GM18517 (cell line): ENCODE measurements around the gene ALLC.
"Not testable (repeated sequence)": the region's sequence is repeated elsewhere in the genome, so short reads cannot be mapped to it uniquely, and the experiment has no call there.

ENCODE experiments used
- ATAC-seq: cut with Tn5 transposase; IDR thresholded peaks from one replicate; pipeline ENCODE4 v1.9.1; 2021; ENCODE audit warnings: mild to moderate bottlenecking, moderate library complexity; ENCODE audit not compliant: unreplicated experiment

ALLC gene

DNA sequence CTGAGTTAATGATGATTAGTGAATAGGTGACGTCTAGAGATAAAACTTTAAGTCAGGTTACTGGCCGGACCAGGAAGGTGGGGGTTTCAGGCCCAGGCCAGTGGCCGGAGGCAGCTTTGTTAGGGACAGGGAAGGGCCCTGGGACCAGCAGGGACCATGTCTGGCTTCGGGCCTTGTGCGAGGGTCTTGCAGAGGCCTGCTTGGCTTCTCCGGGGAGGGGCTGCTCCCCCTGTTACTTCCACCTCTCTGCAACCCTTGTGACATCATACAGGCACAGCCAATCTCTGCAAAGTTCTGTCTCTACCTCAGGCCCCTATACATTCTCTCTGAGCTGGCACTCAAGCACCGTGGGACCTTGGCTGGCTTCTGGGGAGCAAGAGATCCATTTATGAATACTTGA is at the start of gene ALLC:
Gene ALLC, plus strand, starts transcription at position 320 of the 400 bp plus-strand sequence. CDS start 12,958 bp downstream, outside the sequence.
- ATAC-seq: no peak

GRCh38 chr2:3608373-3609278 is 49.4 kb upstream of the ALLC start:
- no peak for ATAC-seq

DNA sequence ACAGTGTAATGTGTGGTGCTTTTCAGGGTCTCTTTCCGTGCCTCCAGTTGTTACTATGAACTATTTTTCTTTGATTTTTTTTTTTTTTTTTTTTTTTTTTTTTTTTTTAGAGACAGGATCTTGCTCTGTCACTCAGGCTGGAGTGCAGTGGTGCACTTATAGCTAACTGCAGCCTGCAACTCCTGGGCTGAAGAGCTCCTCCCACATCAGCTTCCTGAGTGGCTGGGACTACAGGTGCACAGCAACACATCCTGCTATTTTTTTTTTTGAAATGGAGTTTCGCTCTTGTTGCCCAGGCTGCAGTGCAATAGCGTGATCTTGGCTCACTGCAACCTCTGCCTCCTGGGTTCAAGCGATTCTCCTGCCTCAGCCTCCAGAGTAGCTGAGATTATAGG is 48.7 kb upstream of the ALLC start:
- ATAC-seq: not testable (repeated sequence)

- ATAC-seq: no peak
Observed at GRCh38 chr2:3610415-3610814, 47.6 kb upstream of the ALLC start.

DNA sequence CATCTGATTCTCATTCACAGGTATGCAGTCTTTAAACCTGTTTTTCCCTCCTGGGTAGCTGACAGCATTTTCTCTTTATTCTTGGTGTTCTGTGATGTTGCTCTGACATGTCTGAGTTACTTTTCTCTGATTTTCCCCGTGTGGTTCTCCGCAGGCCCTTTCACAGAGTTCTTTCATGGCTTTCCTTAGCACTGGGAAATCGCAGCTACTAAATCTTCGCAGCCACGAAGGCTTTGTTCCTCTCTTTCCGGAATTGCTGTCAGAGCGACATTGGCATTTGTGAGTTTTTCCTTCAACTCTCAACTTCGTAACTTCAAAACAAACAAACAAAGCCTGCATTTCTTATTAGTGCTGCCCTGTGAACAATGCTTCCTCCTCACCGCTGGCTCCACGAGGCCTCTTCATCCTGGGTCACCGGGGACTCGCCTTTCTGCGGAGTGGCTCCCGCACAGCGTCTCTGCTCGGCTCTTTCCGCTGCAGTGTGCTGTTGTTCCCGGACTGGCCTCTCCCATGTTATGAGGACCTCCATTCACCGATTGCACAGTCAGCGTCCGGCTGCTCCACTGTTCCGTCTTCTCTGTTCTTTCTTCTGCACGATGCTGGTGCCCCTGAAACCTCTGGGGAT is 47.0 kb upstream of the ALLC start:
- no peak for ATAC-seq

GRCh38 chr2:3611589-3611988 is 46.4 kb upstream of the ALLC start:
- no peak for ATAC-seq

DNA sequence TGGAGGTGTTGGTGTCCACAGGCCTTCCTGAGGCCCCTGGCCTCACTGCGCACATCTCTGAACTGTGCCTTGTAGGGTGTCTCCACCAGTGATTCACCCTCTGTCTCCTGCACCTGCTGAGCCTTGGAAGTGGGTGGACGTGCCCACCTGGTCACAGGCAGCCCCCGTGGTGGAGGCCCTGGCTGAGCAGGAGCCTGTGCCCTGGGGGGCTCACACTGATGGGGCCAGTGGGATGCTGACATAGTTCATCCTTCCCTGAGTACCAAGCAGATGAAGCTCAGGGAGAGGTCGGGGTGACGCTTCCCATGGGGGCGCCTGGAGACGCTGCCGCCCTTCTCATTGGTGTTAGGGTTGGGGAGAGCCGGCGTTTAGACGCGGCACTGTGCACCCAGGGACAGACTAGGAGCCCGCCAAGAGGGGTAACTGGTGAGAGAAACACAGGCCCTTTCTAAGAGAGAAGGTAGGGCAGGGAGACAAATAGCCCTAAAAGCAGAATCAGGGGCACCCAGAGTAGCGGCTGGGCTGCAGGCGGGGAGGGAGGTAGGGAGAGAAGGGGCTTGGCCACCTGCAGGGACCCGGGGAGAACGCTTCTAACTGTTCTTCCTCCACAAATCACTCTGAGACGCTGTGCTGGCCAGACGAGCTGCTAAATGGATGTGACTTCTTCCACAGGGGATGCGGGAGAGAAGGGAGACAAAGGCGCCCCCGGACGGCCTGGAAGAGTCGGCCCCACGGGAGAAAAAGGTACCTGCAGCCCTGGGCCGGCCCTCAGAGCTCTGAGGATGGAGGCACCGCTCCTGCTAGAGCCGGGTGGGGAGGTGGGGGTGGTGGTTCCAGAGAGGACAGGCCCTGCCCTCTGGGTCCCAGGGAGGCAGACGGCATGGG is 45.1 kb upstream of the ALLC start:
- no peak for ATAC-seq

DNA sequence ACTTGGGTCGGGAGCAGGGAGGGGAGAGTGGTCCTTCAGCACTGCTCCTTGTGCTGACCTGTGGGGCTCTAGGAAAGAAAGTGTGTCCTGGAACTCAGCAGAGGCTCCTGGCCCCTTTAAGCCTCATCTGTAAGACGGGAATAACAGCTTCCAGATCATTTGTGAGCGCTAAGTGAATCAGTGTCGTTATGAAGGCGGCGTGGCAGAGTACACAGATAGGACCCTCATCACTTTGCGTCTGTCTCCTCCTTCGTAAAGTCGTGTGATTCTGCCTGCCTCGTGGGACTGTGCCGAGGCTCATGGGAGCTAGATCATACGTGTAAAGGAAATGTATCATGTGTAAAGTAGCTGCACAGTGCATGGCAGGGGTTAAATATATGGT is 44.5 kb upstream of the ALLC start:
- ATAC-seq: no peak

DNA sequence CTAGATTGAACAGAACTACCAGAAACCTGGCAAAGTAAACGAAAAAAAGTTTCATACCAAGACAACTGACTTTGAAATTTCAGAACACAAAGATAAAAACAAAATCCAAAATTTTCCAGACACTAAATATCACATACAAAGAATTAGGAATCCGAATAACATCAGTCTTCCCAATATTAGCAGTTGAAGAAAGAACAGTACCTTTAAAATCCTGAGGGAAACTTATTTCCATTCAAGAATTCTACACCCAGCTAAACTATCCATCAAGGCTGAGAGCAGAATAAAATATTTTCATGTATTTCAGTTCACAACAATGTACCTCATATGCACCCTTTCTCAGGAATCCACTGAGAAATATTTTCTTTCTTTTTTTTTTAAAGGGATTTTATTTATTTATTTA is 43.3 kb upstream of the ALLC start:
- not testable (repeated sequence) for ATAC-seq

DNA sequence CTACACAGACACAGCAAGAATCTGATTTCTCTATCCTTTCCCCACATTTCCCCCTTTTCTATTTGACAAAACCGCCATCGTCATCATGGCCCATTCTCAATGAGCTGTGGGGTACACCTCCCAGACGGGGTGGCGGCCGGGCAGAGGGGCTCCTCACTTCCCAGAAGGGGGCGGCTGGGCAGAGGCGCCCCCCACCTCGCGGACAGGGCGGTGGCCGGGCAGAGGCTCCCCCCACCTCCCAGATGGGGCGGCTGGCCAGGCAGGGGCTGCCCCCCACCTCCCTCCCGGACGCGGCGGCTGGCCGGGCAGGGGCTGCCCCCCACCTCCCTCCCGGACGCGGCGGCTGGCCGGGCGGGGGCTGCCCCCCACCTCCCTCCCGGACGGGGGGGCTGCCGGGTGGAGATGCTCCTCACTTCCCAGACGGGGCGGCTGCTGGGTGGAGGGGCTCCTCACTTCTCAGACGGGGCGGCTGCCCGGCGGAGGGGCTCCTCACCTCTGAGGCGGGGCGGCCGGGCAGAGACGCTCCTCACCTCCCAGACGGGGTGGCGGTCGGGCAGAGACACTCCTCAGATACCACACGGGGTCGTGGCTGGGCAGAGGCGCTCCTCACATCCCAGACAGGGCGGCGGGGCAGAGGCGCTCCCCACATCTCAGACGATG is 42.3 kb upstream of the ALLC start:
- ATAC-seq: not testable (repeated sequence)

DNA sequence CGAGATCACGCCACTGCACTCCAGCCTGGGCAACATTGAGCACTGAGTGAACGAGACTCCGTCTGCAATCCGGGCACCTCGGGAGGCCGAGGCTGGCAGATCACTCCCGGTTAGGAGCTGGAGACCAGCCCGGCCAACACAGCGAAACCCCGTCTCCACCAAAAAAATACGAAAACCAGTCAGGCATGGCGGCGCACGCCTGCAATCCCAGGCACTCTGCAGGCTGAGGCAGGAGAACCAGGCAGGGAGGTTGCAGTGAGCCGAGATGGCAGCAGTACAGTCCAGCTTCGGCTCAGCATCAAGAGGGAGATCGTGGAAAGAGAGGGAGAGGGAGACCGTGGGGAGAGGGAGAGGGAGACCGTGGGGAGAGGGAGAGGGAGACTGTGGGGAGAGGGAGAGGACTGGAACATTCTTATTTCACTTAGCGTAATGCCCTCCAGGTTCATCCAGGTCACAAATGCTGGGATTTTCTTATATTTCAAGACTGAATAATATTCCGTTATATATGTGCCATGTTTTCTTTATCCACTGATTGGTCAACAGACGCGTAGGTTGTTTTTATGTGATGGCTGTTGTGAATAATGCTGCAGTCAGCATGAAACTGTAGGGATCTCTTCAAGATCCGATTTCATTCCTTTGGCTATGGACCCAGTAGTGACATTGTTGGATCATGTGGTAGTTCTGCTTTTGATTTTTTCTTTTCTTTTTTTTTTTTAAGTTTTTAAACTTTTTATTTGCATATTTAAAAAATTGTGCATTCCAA is 41.4 kb upstream of the ALLC start:
- ATAC-seq: not testable (repeated sequence)

GRCh38 chr2:3617198-3617890 is 40.7 kb upstream of the ALLC start:
- ATAC-seq: no peak

GRCh38 chr2:3618367-3618766 is 39.6 kb upstream of the ALLC start:
- no peak for ATAC-seq

DNA sequence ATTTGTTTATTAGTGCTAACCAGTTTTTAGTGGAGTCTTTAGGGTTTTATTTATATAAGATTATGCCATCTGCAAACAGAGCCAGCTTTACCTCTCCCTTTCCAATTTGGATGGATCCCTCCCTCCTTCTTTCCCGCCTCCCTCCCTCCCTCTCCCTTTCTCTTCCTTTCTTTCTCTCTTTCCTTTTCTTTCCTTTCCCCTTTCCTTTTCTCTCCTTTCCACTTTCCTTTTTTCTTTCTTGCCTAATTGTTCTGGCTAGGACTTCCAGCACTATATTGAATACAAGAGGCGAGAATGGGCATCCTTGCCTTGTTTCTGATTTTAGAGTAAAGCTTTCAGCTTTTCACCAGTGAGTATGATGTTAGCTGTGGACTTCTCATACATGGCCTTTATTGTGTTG is 39.0 kb upstream of the ALLC start:
- no peak for ATAC-seq

GRCh38 chr2:3619661-3620060 is 38.3 kb upstream of the ALLC start:
- not testable (repeated sequence) for ATAC-seq

- no peak for ATAC-seq
Observed at GRCh38 chr2:3620834-3621233, 37.2 kb upstream of the ALLC start.

- no peak for ATAC-seq
Observed at GRCh38 chr2:3622967-3623366, 35.0 kb upstream of the ALLC start.

DNA sequence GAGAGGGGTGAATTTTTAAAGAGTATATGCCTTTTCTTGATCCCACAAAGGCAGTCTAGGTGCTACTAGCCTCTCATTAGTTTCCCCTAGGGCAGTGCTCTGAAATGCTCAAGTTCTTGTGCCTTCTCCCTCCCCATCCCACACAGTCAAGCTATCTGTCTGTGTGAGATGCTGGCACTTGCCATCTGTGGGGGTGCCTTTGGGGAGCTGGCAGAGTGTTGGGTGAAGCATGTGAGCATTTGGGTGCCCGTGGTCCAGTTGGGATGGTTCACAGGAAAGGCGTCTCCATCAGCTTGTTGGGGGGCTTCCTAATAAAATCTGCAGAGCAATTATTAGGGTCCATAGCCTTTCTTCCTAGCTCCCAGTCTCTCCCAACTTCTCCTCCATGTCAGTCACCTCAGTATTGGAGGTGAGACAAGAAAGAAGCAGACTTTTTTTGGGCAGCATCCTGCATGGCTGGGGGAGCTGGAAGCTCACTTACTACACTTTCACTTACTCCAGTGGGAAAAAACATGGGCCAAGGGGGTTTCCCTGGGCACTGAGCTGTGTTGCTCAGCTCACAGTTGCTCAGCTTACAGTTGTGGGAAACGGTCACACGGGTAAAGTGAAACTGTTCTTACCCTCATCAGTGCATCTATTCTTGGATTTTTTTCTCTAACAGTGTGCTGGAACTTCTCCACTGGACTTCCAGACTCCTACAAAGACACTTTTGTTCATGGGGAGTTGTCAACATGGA is 33.8 kb upstream of the ALLC start:
- ATAC-seq: no peak

DNA sequence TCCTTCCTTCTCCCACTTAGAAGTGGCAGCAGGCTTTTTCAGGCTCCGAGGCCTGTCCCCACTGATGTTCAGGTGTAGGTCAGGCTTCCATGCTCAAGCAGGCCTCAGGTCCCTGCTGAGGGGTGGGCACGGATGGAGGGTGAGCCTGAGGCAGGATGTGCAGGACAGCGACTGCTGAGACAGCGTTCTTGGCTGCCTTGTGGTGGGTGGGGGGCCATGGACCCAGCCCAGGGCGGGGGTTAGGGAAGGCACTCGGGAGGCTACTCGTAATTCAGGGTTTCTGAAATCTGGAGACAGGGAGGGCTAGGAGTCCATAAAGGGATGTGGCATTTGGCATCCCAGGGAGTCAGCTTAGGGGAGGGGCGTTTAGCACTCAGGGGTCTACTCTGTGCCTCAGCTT is 32.8 kb upstream of the ALLC start:
- ATAC-seq: no peak
